IPS-18a (cell line): ENCODE data around the gene APRT.

ENCODE experiments used
- H3K27ac ChIP-seq: one replicate; pipeline ENCODE4 v1.5.1; 2013; ENCODE audit warnings: low read length
- H3K27me3 ChIP-seq: one replicate; pipeline ENCODE4 v1.6.1; 2013; ENCODE audit warnings: mild to moderate bottlenecking, low read length; ENCODE audit not compliant: control insufficient read depth, insufficient read depth
- H3K36me3 ChIP-seq: one replicate; pipeline ENCODE4 v1.6.1; 2013; ENCODE audit warnings: low read depth, low read length; ENCODE audit not compliant: control insufficient read depth
- H3K4me1 ChIP-seq: one replicate; pipeline ENCODE4 v1.6.1; 2013; ENCODE audit warnings: low read depth, low read length; ENCODE audit not compliant: control insufficient read depth
- H3K4me3 ChIP-seq: one replicate; pipeline ENCODE4 v1.5.1; 2013; ENCODE audit warnings: low read length
- H3K9ac ChIP-seq: one replicate; pipeline ENCODE4 v1.6.1; 2013; ENCODE audit warnings: mild to moderate bottlenecking, low read length, moderate library complexity
- H3K9me3 ChIP-seq: one replicate; pipeline ENCODE4 v1.6.1; 2013; ENCODE audit warnings: low read depth, low read length; ENCODE audit not compliant: control insufficient read depth

APRT gene

GRCh38 chr16:88762258-88762870 lies 49.4 kb downstream of the APRT start:
- Histone ChIP-seq H3K36me3 (no peaks in the 10 kb centered on the region), H3K4me1 (peaks cover 22% of the 10 kb centered on the region), H3K4me3 (no peak overlapping the region), H3K9ac (no peak overlapping the region), H3K27me3 (no peaks in the 10 kb centered on the region), H3K27ac (no peak overlapping the region), H3K9me3 (no peaks in the 10 kb centered on the region)

- Histone ChIP-seq H3K36me3 (no peaks in the 10 kb centered on the region), H3K9ac (no peak overlapping the region), H3K27ac (no peak overlapping the region), H3K4me1 (peaks cover 22% of the 10 kb centered on the region), H3K27me3 (no peaks in the 10 kb centered on the region), H3K9me3 (no peaks in the 10 kb centered on the region), H3K4me3 (no peak overlapping the region)
Observed at GRCh38 chr16:88761830-88762229, 49.9 kb downstream of the APRT start.

- no peaks in the 10 kb centered on the region for H3K9me3 ChIP-seq
- no peak overlapping the region for H3K4me3 ChIP-seq
- peaks cover 22% of the 10 kb centered on the region for H3K4me1 ChIP-seq
- no peaks in the 10 kb centered on the region for H3K36me3 ChIP-seq
- H3K9ac ChIP-seq = no peak overlapping the region
- H3K27ac ChIP-seq = no peak overlapping the region
- H3K27me3 ChIP-seq = no peaks in the 10 kb centered on the region
Observed at GRCh38 chr16:88761143-88761534, 50.6 kb downstream of the APRT start.

GRCh38 chr16:88760424-88761142 lies 51.1 kb downstream of the APRT start:
- Histone ChIP-seq H3K9me3 (no peaks in the 10 kb centered on the region), H3K27me3 (no peaks in the 10 kb centered on the region), H3K9ac (no peak overlapping the region), H3K27ac (no peak overlapping the region), H3K4me1 (peaks cover 22% of the 10 kb centered on the region), H3K36me3 (no peaks in the 10 kb centered on the region), H3K4me3 (no peak overlapping the region)

- no peak overlapping the region for H3K9ac ChIP-seq
- no peaks in the 10 kb centered on the region for H3K9me3 ChIP-seq
- no peaks in the 10 kb centered on the region for H3K36me3 ChIP-seq
- no peak overlapping the region for H3K27ac ChIP-seq
- H3K4me3 ChIP-seq = no peak overlapping the region
- H3K27me3 ChIP-seq = no peaks in the 10 kb centered on the region
- peaks cover 25% of the 10 kb centered on the region for H3K4me1 ChIP-seq
Observed at GRCh38 chr16:88759976-88760350, 51.8 kb downstream of the APRT start.
